LNCAP (cell line): Measurements from ENCODE around the gene PAK4.

Source experiments
- CTCF ChIP-seq: fragments of 450-650 bp; IDR thresholded peaks from 2 replicates; pipeline ENCODE4 v1.5.1; 2017; ENCODE audit warnings: mild to moderate bottlenecking

Gene PAK4

GRCh38 chr19:39083983-39084731 lies 41.4 kb upstream of the PAK4 start, which contains the start of gene ACP7:
TSS of gene ACP7 (plus strand) at chr19:39084368. CDS start at chr19:39085270, 902 bp downstream.
- no peak for TF ChIP-seq CTCF

- TF ChIP-seq CTCF: no peak
These were observed 40.9 kb upstream of the PAK4 start for GRCh38 chr19:39084732-39085080.

- TF ChIP-seq CTCF: no peak
These were observed 40.2 kb upstream of the PAK4 start for GRCh38 chr19:39085392-39085791.

GRCh38 chr19:39086386-39086785 lies 39.2 kb upstream of the PAK4 start:
- no peak for TF ChIP-seq CTCF

- TF ChIP-seq CTCF: no peak
These were observed 37.5 kb upstream of the PAK4 start for GRCh38 chr19:39087907-39088686.

GRCh38 chr19:39090881-39091280 lies 34.7 kb upstream of the PAK4 start:
- no peak for TF ChIP-seq CTCF

GRCh38 chr19:39097299-39097698 lies 28.3 kb upstream of the PAK4 start:
- no peak for TF ChIP-seq CTCF
